ENCODE data around the gene FXYD6. TPM values are rescaled to one million over a fixed set of nuclear protein-coding genes. Genes with fewer than 3 reads are reported as not detected.

The FXYD6 gene
- total RNA-seq, 1 donor from 2014 or later, result 0.20 TPM

DNA sequence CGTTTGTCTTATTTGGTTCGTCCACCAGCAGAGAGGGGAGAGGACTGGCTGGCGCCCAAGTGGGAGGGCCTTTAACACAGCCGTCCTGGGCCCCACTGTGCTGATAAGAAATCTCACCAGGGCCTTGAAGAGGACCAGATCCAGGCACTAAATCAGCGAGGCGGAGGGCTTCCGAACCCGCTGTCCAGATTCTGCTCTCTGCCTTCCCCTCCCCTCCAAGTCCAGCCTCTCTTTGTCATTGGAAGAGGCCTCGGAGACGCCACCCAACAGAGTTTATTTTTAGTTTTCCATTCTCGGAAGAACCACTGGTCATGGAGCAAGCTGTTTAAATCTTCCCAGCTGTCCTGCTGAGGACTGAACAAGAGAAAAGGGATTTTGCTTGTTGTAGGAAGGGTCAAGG lies 9.3 kb upstream of the FXYD6 start:
- DNase-seq (ENCODE audit: low read depth), result no peak

- peak; percentile 47 for DNase-seq (ENCODE audit: low read depth)
Observed at GRCh38 chr11:117884994-117885393, 8.5 kb upstream of the FXYD6 start.

GRCh38 chr11:117883063-117883462 lies 6.6 kb upstream of the FXYD6 start:
- no peak for DNase-seq (ENCODE audit: low read depth)

DNA sequence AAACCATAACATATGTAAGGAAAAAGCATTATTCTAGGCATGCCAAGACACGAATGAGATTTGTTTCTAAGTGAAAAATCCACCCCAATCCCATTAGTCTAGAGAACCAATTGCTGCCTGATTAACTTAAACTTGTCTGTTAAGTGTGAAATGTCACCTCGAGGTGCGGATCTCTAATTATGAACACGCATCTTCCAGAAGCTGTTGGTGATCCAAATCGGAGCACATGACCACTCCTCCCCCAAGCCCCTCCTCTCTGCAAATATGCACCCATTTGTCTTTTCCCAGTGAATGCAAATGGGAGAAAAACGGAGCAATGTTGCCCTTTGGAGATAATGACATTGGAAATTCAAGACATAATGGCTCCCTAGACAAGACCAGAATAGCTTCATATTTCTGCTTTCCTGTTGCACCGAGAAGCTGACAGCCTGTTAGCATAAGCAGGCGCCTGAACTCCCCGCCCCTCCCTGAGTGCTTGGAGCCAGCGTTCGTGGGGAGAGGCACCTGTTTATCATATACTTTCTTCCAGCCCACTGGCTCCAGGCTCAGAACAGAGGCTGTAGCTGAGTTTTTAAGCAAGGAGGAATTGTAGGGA lies 6.0 kb upstream of the FXYD6 start:
- no peak for DNase-seq (ENCODE audit: low read depth)

GRCh38 chr11:117881217-117881616 lies 4.8 kb upstream of the FXYD6 start:
- DNase-seq (ENCODE audit: low read depth), result no peak

- no peak for DNase-seq (ENCODE audit: low read depth)
Observed at GRCh38 chr11:117879516-117880480, 3.3 kb upstream of the FXYD6 start.

- no peak for DNase-seq (ENCODE audit: low read depth)
Observed at GRCh38 chr11:117878939-117879475, 2.5 kb upstream of the FXYD6 start.

DNA sequence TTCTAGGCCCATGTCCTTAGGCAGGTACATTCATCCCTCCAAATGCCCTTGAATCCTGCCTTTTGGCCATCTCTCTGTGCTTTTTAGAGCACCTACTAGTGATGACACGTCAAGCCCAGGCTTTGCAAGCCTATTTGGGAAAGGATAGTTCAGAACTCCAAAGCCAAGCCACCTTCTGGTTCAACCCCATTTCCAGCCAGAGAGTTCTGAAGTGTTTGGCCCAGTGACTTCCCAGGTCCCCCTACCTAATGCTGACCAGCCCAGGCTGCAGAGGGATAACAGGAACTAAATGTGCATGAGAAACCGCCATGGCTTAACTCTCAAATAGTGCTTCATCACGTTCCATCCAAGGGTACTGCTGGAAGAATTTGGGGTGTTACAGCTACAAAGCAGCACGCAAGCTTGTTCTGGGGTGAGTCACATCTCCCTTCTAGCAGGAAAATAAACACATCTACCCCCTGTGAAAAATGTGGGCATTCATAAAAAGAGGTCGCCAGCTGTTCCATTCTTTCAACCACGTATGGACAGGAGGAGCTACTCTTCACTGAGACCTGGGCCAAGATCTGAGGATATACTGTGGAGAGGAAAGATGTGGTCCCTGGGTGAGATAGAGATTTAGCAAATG lies 2.0 kb upstream of the FXYD6 start:
- no peak for DNase-seq (ENCODE audit: low read depth)

GRCh38 chr11:117877120-117877784 lies 794 bp upstream of the FXYD6 start:
- DNase-seq (ENCODE audit: low read depth), result no peak

DNA sequence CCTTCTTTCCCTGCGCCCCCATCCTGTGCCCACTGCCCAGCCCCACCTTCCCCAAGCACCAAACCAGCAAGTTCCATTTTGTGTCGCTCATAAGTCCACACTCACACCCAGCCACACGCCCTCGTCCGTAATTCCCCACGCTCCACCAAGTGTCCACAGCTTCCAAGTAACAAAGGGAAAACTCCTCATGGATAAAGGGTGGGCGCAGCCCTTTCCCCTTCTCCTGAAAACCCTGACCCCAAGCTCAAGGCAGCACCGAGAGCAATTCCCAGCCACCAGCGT lies 458 bp downstream of the FXYD6 start:
- DNase-seq (ENCODE audit: low read depth), result no peak

DNA sequence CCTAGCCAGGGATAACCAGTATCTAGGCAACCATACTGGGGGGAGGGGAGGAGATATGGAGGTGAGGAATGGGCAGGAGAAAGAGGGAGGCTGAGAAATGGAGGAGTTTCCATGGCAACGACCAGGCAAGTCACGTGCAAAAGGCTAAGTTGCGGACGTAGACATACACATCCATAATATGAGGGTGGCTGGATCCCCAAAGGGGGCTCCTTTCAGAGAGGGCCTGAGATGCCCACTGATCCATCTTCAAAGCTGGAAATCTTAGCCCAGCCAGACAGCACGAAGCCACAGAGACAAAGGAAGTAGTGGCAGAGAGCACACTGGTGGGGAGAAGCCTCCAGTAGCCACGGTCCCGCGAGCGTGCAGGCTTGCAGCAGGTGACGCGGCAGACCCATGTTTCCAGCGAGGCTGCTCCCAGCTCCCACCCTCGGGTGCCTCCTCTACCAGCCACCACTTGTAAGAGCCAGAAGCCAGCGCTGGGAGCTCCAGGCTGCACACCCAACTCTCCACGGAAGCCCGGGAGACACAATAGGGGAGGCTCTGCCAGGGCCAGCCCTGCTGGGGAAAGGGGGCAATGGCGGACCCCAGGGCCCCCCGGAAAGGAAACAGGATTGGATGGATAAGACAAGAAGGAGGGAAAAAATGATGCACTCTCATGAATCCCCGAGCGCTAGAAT lies 938 bp downstream of the FXYD6 start:
- no peak for DNase-seq (ENCODE audit: low read depth)

- no peak for DNase-seq (ENCODE audit: low read depth)
Observed at GRCh38 chr11:117874910-117875381, 1.5 kb downstream of the FXYD6 start.

GRCh38 chr11:117874253-117874909 lies 2.1 kb downstream of the FXYD6 start:
- no peak for DNase-seq (ENCODE audit: low read depth)

GRCh38 chr11:117873828-117874125 lies 2.7 kb downstream of the FXYD6 start:
- DNase-seq (ENCODE audit: low read depth), result no peak

DNA sequence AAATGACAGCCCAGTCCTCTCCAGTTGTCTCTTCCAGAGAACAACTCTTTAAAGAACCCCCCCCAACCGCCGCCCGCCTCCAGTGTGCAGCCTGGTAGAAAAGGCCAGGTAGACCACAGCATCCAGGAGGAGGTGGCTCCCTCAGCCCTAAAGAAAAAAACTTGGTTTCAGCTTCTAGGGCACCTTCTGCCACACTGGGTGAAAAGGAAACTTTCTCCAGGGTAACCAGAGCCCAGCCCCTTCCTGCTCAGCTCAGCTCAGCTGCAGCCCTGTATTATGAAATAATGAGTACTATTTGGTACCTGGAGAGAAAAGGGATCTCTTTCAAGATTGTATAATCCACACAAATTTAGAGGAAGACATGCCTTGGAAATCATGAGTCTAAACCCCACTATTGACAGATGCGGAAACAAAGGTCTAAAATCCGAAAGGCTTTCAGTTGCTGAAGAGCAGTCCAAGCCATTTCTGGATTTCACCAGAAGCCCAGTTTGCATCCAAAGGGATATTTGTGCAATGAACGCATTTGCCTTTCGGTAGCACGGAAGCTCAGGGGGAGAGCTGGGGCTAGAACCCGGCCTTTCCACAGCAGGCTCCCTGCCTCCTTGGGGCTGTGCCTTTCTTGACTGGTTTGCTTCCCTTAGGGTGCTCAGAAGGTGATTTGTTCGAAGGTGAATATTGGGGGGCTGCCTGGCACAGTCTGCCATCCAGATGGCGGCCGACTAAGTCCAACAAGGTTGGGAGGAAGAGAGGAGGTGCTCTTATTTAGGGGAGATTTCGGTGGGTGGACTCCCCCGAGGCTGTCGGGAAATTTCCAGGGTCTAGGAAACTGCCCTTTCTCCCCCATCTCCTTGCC lies 3.3 kb downstream of the FXYD6 start:
- no peak for DNase-seq (ENCODE audit: low read depth)

DNA sequence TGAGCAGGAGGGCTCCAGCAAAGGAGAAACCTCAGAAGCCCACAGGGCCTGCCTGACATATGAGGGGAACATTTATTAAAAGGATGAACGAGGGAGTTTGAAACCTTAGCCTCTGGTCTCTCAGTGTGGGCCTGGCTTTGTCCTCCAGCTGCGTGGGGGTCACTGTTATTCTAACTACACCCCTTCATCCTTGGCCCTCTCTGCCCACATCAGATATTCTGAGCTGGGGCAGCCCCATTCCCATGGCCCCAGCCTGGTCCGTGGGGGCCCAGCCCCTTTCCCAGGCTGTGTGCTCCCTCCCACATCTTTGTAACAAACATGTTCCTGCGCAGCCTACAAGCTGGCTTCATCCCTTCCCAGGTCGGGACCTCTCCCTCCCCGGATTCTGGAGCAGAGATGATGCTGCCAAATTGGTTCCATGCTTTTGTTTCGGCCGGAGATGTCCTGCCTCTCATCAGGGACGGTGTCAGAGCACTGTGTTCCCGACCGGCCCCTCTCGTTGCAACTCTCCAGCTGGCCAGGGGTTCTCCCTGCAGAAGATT lies 4.0 kb downstream of the FXYD6 start:
- no peak for DNase-seq (ENCODE audit: low read depth)

DNA sequence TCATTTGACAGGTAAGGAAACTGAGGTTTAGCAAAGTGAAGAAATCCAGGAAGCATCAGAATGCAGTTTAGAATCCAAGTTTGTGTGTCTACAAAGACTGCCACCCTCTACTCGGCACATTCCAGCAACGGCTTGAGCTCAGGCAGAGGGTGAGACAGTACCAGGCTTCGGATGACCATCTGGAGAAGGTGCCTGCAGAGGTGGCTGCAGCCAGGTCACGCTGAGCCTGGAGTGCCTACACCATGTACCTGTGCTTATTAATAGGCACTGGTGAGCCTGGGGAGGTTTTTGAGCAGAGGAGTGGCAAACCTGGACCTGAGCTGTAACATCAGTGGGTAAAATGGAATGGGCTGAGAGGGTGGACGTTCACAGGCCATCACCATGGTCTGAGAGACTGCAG lies 4.7 kb downstream of the FXYD6 start:
- no peak for DNase-seq (ENCODE audit: low read depth)

- no peak for DNase-seq (ENCODE audit: low read depth)
Observed at GRCh38 chr11:117871160-117871559, 5.3 kb downstream of the FXYD6 start.

DNA sequence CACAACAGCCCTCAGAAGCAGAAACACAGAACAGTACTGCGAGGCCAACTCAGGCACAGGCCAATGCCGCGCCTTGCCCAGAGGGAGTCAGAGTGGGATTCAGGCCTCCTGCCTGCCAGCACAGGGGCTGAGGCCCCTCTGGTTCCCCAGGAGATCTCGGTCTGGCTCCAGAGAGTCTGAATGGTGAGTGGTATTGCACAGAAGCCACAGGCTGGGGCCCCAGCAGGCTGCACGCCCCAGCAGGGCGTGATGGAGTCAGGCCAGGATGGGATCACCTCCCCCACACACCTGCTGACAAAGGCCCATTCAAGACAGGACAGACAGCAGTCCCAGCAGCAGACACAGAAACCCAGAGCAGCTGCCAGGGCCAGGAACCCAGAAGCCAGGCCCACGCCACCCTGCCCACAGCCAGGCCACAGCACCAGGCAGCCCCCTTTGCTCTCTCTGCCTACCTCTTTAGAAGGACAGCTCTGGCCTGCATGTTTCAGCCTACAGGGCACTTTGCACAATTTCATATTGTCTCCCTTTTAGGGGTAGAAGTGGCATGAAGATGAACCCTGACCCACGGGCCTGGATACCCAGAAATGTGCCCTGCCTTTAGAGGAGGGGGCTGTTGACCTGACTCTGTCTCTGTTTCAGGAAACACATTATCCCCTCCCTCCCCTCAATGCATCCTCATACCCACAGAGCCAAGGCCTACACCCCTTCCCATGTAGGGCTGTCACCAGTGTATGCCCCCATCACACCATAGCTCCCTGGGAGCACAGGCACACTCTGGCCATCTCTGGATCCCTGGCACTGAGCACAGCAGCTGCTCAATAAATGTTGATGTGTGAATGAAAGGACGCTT lies 6.1 kb downstream of the FXYD6 start:
- no peak for DNase-seq (ENCODE audit: low read depth)

Measured in renal cortical epithelial cell (primary cell).